ENCODE measurements around the gene KIF17.

KIF17 gene

DNA sequence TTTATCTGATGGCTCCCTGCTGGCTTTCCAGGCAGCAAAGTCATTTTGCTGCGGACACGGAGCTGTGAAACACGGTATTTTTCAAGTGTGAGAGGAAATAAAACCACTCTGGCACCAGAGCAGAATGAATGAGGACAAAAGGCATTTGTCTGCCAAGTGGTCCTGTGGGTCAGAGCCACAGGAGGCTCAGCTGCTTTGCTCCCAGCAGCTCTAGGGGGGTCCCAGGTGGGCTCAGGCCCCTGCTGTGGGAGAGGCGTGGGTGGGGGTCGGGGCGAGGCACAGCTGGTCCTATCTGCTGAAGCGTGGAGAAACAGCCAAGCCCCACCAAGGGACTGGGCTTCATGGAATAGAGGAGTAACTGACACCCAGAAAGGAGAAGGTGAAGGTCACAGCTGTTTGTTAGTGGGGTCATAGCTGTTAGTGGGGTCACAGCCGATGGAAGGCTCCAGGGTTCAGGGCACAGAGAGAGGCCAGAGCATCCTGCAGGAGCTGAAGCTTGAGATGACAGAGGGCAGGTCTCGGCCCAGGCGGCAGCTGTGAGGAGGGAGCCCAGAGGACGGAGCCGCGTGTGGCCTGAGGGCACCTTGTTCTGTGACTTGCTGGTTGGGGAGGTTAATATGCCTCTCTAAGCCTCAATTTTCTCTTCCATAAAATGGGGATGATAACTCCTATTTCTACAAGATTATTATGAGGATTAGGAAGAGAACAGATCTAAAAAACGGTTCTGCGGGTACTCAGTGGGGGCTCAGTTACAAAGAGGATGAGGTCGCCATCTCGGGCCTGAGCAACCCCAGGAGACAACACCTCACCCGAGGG lies 7.1 kb downstream of the KIF17 start:
- no peak for DNase-seq (ENCODE audit: low spot score)

DNA sequence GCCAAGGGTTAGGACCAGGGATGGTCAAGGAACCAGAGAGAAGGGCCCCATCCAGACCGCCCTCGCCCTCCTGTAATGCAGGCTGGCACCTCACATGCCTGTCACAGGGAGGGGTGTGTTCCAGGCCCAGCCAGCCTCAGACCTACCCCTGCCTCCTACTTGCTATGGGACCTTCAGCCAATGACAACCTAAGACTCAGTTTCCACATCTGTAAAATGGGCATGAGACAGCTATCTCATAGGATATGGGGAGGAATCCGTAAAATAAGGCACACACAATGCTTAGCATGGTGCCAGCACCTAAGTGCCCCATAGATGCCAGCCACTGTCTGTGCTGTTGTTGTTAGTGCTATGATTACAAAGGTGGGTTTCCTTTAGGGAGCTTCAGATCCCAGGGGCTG lies 7.9 kb downstream of the KIF17 start:
- no peak for DNase-seq (ENCODE audit: low spot score)

DNA sequence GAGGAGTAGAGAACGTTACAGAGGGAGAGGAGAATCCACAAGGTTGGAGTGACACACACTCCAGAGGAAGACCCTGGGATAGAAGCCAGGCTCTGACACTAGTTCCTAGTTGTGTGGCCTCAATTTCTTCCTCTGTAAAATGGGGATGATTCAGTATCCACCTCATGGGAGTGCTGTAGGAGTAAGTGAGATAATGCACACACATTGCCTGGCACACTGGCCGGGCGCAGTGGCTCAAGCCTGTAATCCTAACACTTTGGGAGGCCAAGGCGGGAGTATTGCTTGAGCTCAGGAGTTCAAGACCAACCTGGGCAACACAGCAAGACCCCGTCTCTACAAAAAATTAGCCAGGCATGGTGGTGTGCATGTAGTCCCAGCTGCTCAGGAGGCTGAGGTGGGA lies 8.9 kb downstream of the KIF17 start:
- DNase-seq (ENCODE audit: low spot score), result no peak

DNA sequence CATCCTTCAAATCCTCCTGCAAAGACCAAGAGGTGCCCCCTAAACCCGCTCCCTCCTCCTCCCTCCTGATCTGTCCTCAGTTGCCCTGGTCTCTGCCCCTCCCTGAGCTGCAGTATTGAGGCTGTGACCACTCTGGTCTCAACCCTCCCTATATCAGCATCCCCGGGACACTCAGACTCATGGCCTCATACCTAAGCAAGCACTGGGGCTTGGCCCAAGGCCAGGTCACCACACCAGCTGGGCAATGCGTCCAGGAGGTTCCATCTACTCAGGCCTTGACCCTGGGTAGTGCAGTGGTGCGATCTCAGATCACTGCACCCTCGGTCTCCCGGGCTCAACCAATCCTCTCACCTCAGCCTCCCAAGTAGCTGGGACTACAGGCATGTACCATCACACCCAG lies 9.8 kb downstream of the KIF17 start:
- no peak for DNase-seq (ENCODE audit: low spot score)

DNA sequence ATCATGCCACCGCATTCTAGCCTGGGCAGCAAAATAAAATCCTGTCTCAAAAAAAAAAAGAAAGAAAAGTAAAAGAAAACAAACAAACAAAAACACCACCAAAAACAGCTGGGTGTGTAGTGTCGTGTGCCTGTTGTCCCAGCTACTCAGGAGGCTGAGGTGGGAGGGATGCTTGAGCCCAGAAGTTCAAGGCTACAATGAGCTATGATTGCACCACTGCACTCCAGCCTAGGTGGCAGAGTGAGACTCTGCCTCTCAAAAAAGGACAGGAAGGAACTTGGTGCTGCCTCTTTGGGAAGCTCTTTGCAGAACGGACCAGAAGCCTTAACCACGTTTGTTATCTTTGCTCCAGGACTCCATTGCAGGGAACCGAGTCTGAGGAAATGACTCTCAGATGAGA lies 11.0 kb downstream of the KIF17 start:
- no peak for DNase-seq (ENCODE audit: low spot score)

DNA sequence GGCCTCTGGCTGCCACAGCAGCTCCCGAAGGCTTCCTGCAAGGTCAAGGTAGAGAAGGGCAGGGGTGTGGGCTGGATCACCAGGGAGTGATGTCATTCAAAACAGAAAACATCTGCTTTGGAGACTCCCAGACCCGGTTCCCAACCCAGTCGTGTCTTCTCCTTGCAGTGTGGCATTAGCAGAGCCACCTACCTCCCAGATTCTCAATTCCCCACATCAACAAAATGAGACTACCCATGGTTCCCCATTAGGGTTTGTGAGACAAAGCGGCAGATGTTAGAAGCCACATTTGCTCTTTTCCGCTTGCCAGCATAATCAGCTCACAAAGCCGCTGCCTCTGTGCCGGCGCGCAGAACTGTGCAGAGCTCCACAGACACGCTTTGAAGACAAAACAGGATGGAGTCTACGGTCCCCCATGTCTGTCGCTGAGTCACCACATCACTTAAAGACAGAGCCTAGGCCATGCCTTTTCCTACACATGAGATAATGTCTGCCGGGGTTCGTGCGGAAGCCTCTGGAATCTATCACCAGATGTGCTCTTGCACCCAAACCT lies 12.5 kb downstream of the KIF17 start:
- no peak for DNase-seq (ENCODE audit: low spot score)

DNA sequence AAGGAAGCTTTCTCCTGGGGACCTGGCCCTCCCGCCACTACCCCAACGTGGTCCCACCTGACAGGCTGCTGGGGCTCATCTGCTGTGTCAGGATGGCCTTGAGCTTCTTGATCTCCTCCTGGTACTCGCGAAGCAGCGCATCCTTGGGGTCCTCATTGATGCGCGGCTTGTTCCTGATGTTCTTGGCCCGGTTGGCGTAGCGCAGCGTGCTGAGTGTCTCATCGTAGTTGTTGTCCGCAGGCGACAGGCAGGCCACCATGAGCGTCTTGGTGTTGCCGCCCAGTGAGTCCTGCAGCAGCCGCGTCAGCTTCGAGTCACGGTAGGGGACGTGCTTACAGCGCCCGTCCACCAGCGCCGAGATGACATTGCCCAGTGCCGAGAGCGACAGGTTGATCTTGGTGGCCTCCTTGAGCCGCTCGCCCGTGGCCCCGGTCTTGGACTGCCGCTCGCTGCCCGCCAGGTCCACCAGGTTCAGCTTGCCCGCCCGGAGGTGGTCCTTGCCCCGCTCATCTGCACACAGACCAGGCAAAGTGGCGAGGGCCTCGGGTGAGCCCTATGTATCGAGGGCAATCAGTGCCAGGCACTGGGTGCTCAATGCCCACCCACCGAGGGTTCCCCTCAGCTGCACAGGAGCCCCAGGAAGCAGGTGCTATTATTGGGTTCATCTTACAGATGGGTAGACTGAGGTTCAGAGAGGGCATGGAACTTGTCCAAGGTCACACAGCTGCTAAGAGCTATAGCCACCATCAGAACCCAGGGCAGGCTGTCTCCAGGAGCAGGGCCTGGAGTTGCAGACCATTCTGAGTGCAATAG lies 13.2 kb downstream of the KIF17 start:
- DNase-seq (ENCODE audit: low spot score), result no peak

DNA sequence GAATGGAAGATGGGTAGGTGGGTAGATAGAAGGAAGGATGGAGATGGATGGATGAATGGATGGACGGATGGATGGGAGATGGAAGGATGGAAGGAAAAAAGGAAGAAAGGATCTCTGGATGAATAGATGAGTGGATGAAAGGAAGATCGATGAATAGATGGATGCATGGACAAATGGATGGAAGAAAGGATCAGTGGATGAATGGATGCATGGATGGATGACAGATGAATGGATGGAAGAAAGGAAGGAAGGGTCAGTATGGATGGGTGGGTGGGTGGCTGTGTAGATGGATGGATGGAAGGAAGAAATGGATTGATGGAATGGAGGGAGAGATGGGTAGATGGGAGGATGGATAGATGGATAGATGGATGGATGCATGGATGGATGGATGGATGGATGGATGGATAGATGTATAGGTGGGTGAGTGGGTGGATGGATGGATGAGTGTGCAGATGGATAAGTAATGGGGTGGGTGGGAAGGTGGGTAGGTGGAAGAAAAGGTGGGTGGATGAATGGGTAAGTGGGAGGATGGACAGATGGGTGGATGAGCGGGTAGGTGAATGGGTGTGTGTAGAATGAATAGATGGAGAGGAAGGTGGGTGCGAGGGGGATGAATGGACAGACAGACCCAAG lies 14.6 kb downstream of the KIF17 start:
- DNase-seq (ENCODE audit: low spot score), result no peak

DNA sequence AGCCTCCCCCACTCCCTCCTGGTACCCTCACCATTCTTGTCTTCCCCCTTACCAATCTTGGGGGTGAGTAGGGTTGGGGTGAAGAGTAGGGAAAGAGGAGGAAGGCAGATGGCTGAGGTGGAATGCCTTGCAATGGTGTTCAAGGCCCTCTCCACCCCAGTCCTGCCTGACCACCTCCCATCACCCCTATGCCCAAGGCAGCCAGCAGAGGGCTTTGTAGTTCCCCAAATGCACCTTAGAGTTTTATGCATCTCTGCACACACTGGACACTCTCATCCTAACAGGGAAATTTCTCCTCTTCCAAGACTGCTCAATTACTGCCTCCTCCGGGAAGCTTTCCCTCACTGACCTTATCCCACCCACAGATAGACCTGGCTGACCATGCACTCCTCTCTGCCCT lies 15.4 kb downstream of the KIF17 start:
- no peak for DNase-seq (ENCODE audit: low spot score)

DNA sequence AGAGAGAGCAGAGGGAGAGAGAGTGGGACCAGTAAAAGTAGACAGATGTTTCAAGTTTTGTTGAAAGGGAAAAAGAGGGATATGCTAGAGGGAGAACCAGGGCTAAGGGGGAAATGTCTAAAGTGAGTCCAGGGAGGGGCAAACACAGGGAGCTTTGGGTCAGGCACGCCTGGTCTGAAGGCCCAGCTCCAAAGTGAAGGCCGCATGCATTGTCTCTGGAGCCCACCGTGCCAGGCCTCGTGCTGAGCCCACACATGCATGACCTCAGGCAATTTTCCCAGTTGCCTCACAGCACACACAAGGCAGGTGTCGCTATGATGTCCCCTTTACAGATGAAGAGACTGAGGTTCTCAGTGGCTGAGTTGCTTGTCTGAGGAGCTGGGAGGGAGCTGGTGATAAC lies 16.0 kb downstream of the KIF17 start:
- no peak for DNase-seq (ENCODE audit: low spot score)

DNA sequence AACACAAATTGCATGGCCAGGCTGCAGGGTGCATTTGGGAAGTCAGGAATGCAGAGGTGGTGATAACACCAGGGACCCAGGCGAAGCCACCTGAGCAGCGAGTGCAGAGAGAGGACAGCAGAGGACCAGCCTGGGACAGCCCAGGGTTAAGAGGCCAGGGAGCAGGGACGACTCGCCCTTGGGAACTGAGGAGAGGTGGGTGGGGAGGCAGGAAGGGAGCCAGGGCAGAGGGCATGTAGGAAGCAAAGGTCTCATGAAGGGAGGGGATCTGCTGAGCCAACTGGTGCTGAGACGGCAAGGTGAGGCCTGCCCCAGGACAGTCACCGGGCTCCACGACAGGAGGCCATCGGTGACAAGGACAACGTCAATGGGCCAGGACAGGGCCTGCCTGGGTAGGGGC lies 16.4 kb downstream of the KIF17 start:
- DNase-seq (ENCODE audit: low spot score), result no peak

DNA sequence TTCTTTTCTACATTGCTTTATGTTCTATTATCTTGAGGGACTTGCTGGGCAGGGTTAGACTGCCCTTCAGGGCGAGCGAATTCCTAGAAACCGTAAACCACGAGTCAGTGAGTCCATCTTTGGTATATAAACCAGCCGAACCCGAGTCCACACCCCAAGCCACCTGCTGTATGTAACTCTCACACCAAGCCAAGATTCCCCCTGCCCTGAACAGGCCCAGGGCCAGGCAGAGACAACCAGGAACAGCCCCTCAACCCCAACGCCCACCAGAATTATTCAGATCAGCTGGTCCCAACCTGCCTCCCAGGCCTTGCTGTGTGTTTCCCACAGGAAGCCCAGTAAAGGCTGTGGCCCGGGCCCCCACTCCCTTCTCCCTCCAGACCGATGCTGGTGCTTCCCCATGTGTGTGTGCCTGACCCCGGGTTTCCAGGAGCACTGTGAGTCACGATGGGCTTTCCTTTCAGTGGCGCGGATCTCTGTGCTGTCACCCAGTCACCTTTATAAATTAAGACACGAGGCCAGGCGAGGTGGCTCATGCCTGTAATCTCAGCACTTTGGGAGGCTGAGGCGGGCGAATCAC lies 17.1 kb downstream of the KIF17 start:
- no peak for DNase-seq (ENCODE audit: low spot score)

DNA sequence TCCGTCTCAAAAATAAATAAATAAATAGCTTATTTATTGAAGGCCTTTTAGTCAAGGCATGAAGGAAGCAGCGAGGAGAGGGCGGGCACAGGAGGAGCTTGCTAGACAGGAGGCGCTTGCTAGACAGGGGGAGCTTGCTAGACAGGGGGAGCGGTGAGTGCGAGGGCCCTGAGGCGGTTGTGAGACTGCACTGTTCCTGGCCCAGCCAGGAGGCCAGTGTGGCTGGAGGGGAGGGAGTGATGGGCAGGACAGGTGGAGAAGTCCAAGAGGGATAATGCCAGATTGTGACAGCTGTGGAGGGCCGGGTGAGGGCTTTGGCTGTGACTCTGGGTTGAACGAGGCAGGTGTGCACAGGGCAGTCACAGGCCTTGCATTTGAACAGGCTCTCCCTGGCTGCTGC lies 18.2 kb downstream of the KIF17 start:
- no peak for DNase-seq (ENCODE audit: low spot score)

DNA sequence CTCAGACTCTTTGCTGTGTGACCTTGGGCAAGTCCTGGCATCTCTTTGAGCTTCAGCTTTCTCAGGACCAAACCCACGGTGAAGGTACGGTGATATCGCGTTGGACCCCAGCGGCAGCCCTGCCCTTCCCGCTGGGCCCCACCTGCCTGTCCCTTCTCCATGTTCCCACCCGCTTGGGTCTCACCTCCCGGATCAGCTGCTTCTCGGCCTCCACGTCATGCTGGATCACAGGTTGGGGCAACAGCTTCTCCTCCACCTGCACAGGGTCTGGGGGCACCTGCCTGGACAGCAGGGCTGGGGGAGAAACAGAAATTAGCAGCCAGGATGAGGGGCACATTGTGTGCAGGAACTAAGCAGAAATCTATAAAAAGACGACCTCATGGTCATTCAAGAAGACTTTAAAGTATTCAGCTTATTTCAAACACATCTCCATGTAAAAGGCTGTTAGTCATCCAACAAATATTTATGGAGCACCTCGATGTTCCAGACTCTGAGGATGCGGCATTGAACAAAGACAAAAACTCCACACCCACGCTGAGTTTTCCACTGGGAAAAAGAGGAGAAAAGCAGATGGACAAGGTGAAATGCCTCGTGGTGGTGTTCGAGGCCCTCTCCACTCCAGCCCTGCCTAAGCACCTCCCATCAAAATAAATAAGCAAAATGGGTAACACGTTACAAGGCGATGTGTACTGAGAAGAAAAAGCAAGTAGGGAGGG lies 19.5 kb downstream of the KIF17 start:
- DNase-seq (ENCODE audit: low spot score), result peak; percentile 18

DNA sequence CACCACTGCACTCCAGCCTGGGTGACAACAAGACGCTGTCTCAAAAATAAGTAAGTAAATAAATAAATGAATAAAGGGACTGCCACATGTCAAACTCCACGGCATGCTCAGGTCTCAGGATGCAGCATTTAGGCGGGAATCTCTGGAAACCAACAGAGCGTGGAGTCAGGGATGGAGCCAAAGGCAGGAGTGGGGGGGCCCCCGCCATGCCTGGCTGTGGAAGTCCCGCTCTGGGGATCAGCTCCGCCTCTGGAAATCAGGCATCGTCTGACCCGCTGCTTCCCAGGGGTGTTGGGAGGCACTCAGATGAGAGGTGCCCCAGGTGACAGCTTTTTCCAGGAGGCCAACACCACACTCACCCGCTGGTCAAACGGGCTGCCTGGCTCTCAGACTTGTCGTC lies 20.2 kb downstream of the KIF17 start:
- no peak for DNase-seq (ENCODE audit: low spot score)

DNA sequence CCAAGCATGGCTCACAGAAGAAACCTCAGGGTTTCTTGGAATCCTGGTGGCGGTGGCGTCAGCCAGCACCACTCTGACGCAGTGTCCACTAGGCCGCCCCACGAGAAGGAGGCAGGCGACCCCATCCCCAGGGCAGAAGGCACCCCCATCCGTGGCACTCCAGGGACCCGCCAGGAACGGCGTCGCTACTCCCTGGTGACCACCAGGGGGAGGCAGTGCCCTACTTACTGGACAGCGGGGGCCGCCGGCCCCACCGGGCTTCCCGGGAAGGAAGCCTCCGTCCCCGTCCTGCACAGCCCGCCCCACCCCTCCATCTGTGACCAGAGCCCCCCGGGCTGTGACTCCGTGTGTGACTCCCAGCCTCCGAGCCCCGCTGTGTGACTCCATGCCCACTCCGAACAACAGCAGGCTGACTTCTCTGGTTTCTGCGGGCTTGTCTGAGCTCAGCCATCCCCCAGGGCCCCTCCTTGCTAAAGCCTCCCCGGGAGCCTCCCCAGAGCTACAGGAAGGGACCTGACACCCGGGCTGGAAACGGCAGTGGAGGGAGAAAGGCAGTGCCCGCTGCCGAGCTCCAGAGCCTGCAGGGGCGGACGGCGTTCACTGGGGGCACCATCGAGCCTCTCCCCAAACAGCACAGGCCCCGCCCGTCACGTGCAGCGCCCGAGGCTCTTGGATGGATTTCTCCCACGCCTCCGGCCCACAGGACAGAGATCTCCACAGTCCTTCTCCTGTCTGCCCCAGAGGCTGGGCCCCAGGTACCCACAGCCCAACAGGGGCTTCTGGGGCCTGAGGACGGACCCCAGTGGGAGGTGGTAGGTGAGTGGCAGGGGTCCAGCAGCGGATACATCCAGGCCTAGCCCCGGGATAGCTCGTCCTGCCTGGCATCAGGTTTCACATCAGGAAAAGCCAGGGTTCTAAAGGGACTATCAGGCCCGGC lies 21.1 kb downstream of the KIF17 start:
- peak; percentile 75 for DNase-seq (ENCODE audit: low spot score)

DNA sequence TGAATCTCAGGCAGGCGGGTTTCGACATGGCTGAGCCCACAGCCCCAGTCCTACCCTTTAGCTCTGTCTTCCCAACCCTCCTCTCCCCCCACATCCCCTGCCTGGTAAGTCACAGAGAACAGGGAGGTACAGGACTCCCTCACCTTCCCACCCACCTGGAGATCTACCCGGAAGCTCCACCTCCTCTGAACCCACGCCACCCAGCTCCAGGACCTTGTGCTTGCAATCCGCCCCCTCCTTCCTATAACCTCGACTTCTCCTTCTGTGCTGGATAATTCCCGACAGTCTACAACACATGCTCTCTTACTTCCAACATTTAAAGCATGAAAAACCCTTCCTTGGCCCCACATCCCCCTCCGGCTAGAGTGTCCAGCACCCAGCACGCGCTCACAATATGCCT lies 22.3 kb downstream of the KIF17 start:
- DNase-seq (ENCODE audit: low spot score), result no peak

DNA sequence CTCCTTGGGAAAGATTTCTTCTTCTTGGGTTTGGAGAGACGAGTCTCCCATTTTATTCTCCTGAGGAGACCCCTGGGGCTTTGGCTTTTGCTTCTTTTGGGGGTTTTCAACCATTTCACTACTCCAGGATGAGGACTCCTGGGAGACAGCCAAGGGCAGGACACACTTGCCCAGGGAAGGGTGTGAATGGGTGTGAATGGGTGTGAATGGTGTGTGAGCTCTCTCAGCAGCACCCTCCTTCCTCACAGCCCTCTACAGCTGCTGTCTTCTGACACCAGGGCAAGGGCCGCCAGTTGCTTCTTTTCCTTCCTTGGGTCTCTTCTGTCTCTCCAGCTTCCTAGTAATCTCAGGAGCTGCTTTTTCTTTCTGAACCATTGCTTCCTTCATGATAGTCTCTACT lies 24.2 kb downstream of the KIF17 start:
- DNase-seq (ENCODE audit: low spot score), result no peak

DNA sequence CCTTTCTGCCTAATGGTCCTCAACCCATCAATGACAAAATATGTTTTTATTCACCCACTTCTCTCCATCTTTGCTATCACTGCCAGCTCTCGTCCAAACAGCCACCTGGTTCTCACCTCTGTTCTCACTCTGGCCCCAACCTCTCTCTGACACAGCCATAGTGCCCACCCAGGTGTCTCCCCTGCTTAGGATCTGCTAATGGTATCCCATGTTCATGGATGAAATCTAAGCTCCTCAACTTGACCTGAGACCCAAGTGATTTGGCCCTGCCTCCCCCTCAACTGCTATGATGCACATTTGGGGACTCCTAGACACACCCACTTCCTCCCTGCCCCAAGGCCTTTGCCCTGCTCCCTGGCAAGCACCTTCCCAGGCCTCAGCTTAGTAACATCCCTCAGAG lies 25.9 kb downstream of the KIF17 start:
- DNase-seq (ENCODE audit: low spot score), result no peak

DNA sequence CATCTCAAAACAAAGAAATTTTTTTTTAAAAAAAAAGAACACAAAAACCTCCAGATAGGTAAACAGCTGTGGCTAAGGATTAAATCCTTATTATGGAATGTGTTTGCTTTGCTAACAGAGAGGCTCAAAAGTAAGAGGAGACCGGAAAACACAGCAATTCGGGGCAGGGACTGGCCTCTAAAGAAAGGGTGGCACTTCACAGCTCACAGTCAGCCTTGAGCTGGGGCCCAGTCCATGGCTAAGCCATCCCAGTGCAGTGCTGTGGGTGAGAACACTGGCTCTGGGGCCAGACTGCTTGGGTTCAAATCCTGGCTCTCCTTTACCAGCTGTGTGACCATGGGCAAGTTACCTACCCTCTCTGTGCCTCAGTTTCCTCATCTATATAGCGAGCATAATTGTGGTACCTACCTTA lies 28.2 kb downstream of the KIF17 start:
- DNase-seq (ENCODE audit: low spot score), result no peak
